Measurements from ENCODE around the gene TM6SF1. TPM values are rescaled to one million over a fixed set of nuclear protein-coding genes. Genes with fewer than 3 reads are reported as not detected.

TM6SF1 gene
- total RNA-seq: 1 to 10 TPM in 3 of 4 donors, under 1 TPM in 1; 0.45 to 4.3 (median 2.5) TPM

- no peaks in the 10 kb centered on the region for H3K36me3 ChIP-seq
- TF ChIP-seq POLR2A (IDR thresholded peaks at IDR 0.05) (no peak), CTCF (IDR thresholded peaks at IDR 0.05) (peak in 1 of 6 experiments; percentile 4)
- no peaks in the 10 kb centered on the region for H3K9me3 ChIP-seq
- WGBS, 2 donors: 0 to 1% methylated on average over 1 to 17 of the region's 97 CpGs
- peaks cover 0 to 72% (median 3%) of the 10 kb centered on the region in 4 donors for H3K27me3 ChIP-seq
- no peak for DNase-seq
- H3K4me3 ChIP-seq: peak within 1 kb of the TSS; percentile 32 to 76 (median 48)
- H3K27ac ChIP-seq: peak within 1 kb of the TSS; percentile 27 to 80 (median 64)
- peaks cover 0 to 31% (median 8%) of the 10 kb centered on the region in 3 donors for H3K4me1 ChIP-seq
- intact Hi-C loops (cut with DNase I): no loop called here
Observed at GRCh38 chr15:83106994-83107840, at the start of gene TM6SF1. Gene TM6SF1, plus strand, starts transcription at chr15:83107645. Its CDS starts 36 bp downstream, at chr15:83107681.

GRCh38 chr15:83057696-83058376, 49.6 kb upstream of the TM6SF1 start:
- H3K4me1 ChIP-seq: peaks cover 4 to 57% (median 7%) of the 10 kb centered on the region in 3 donors
- 65 to 75% methylated on average over 7 of the region's 7 CpGs for WGBS, 2 donors
- peaks cover 0 to 49% (median 0%) of the 10 kb centered on the region in 3 donors for H3K36me3 ChIP-seq
- no peak for DNase-seq
- H3K4me3 ChIP-seq: no peak overlapping the region
- H3K27me3 ChIP-seq: no peaks in the 10 kb centered on the region
- no peak overlapping the region for H3K27ac ChIP-seq
- no peak for TF ChIP-seq POLR2A (IDR thresholded peaks at IDR 0.05)
- TF ChIP-seq CTCF (IDR thresholded peaks at IDR 0.05): no peak
- intact Hi-C loops (cut with DNase I): no loop called here
- H3K9me3 ChIP-seq: no peaks in the 10 kb centered on the region

- peaks cover 8 to 84% (median 33%) of the 10 kb centered on the region in 3 donors for H3K4me1 ChIP-seq
- H3K9me3 ChIP-seq: no peaks in the 10 kb centered on the region
- no peak overlapping the region for H3K27ac ChIP-seq
- no peak for DNase-seq
- TF ChIP-seq CTCF (IDR thresholded peaks at IDR 0.05) (no peak), POLR2A (IDR thresholded peaks at IDR 0.05) (no peak)
- 28 to 29% methylated on average over 2 of the region's 2 CpGs for WGBS, 2 donors
- H3K4me3 ChIP-seq: no peak overlapping the region
- H3K36me3 ChIP-seq: peaks cover 0 to 10% (median 0%) of the 10 kb centered on the region in 3 donors
- no peaks in the 10 kb centered on the region for H3K27me3 ChIP-seq
- intact Hi-C loops (cut with DNase I): no loop called here
Observed at GRCh38 chr15:83061680-83062079, 45.8 kb upstream of the TM6SF1 start.

GRCh38 chr15:83062768-83063180, 44.7 kb upstream of the TM6SF1 start:
- intact Hi-C loops (cut with DNase I): no loop called here
- TF ChIP-seq POLR2A (IDR thresholded peaks at IDR 0.05) (no peak), CTCF (IDR thresholded peaks at IDR 0.05) (no peak)
- peaks cover 0 to 5% (median 0%) of the 10 kb centered on the region in 3 donors for H3K36me3 ChIP-seq
- 63 to 68% methylated on average over 3 of the region's 3 CpGs for WGBS, 2 donors
- H3K27ac ChIP-seq: peak overlapping the region in 1 of 4 donors; percentile 0
- H3K4me3 ChIP-seq: no peak overlapping the region
- H3K9me3 ChIP-seq: no peaks in the 10 kb centered on the region
- peaks cover 8 to 81% (median 33%) of the 10 kb centered on the region in 3 donors for H3K4me1 ChIP-seq
- DNase-seq: no peak
- H3K27me3 ChIP-seq: no peaks in the 10 kb centered on the region

- Histone ChIP-seq H3K9me3 (no peaks in the 10 kb centered on the region), H3K4me3 (peak overlapping the region in 1 of 4 donors; percentile 22), H3K27me3 (no peaks in the 10 kb centered on the region), H3K4me1 (peaks cover 8 to 75% (median 33%) of the 10 kb centered on the region in 3 donors), H3K27ac (no peak overlapping the region), H3K36me3 (peaks cover 0 to 5% (median 0%) of the 10 kb centered on the region in 3 donors)
- intact Hi-C loops (cut with DNase I): no loop called here
- WGBS, 2 donors: 85 to 89% methylated on average over 4 of the region's 4 CpGs
- DNase-seq: no peak
- TF ChIP-seq POLR2A (IDR thresholded peaks at IDR 0.05) (no peak), CTCF (IDR thresholded peaks at IDR 0.05) (no peak)
Observed at GRCh38 chr15:83063551-83063950, 43.9 kb upstream of the TM6SF1 start.

Measured in esophagus squamous epithelium (tissue), 5 donors.